Smooth muscle cell (in vitro differentiated cells): ENCODE results near the gene SYPL1. TPM values are rescaled to one million over a fixed set of nuclear protein-coding genes. Genes with fewer than 3 reads are reported as not detected.
A peak's percentile ranks its signal among the peaks of the same experiment; 100 is the strongest.
"Not testable (repeated sequence)": the region's sequence is repeated elsewhere in the genome, so short reads cannot be mapped to it uniquely, and the experiment has no call there.

Experiments
- DNase-seq: peaks from one replicate; lab custom pipeline; 2025; ENCODE audit not compliant: unreplicated experiment; lab: John Stamatoyannopoulos, UW
- H2AFZ ChIP-seq: fragments of 200-600 bp; sonication (generic); 2 replicates; pipeline ENCODE4 v1.6.0; 2016; ENCODE audit warnings: antibody characterized with exemption, low read depth, mild to moderate bottlenecking
- H3F3A ChIP-seq: fragments of 200-600 bp; sonication (generic); 2 replicates; pipeline ENCODE4 v1.6.0; 2017; ENCODE audit warnings: antibody characterized with exemption, low read depth
- H3K27ac ChIP-seq: fragments of 200-600 bp; sonication (generic); 2 replicates; pipeline ENCODE4 v1.5.1; 2016; ENCODE audit warnings: low read depth, mild to moderate bottlenecking
- H3K27me3 ChIP-seq: fragments of 200-600 bp; sonication (generic); 2 replicates; pipeline ENCODE4 v1.6.1; 2016; ENCODE audit warnings: low read depth, mild to moderate bottlenecking
- H3K36me3 ChIP-seq: fragments of 200-600 bp; sonication (generic); 2 replicates; pipeline ENCODE4 v1.5.1; 2016; ENCODE audit warnings: low read depth
- H3K4me1 ChIP-seq: fragments of 200-600 bp; sonication (generic); 2 replicates; pipeline ENCODE4 v1.5.1; 2016; ENCODE audit warnings: low read depth
- H3K4me2 ChIP-seq: fragments of 200-600 bp; sonication (generic); 2 replicates; pipeline ENCODE4 v1.6.0; 2016; ENCODE audit warnings: mild to moderate bottlenecking
- H3K4me3 ChIP-seq: fragments of 200-600 bp; sonication (generic); 2 replicates; pipeline ENCODE4 v1.5.1; 2016; ENCODE audit warnings: mild to moderate bottlenecking
- H3K79me2 ChIP-seq: fragments of 200-600 bp; sonication (generic); 2 replicates; pipeline ENCODE4 v1.6.0; 2016; ENCODE audit warnings: low read depth, mild to moderate bottlenecking
- H3K9ac ChIP-seq: fragments of 200-600 bp; sonication (generic); 2 replicates; pipeline ENCODE4 v1.6.0; 2016; ENCODE audit warnings: low read depth
- H3K9me3 ChIP-seq: fragments of 200-600 bp; sonication (generic); replicated peaks from 2 replicates; pipeline ENCODE4 v1.5.1; 2016; ENCODE audit warnings: low read depth
- H4K20me1 ChIP-seq: fragments of 200-600 bp; sonication (generic); 2 replicates; pipeline ENCODE4 v1.6.0; 2016; ENCODE audit warnings: low read depth
- CTCF ChIP-seq: fragments of 200-600 bp; sonication (generic); IDR thresholded peaks from 2 replicates; pipeline ENCODE4 v1.5.1; 2017; ENCODE audit warnings: borderline replicate concordance, mild to moderate bottlenecking, antibody characterized with exemption; ENCODE audit not compliant: insufficient read depth, poor library complexity, severe bottlenecking
- WGBS: methylation state at CpG from one replicate; pipeline ENCODE4 v1.1.7; 2016; ENCODE audit warnings: low lambda C conversion rate; 5-methylcytosine and 5-hydroxymethylcytosine counted together
- polyA plus RNA-seq: library from polyadenylated mRNA; unstranded; fragments of >200 nt; fragmentation: Nextera tagmentation; extraction: Ambion mirVana; gene quantifications from 2 replicates; pipeline ENCODE4 v1.2.1, GENCODE V29; 2016
- total RNA-seq: library from RNA; depleted of rRNA; stranded (reverse); fragments of >200 nt; gene quantifications from 2 replicates; pipeline ENCODE4 v1.2.3, GENCODE V29; 2014

The SYPL1 gene
- total and polyA plus RNA-seq, 2 experiments from 2014 or later: 75.2 to 107 TPM

- DNase-seq: no peak
- Histone ChIP-seq H3K79me2 (no peaks in the 10 kb centered on the region), H3K36me3 (no peaks in the 10 kb centered on the region), H3K4me1 (peaks cover 9% of the 10 kb centered on the region), H3K27me3 (no peaks in the 10 kb centered on the region), H4K20me1 (no peaks in the 10 kb centered on the region), H3K9ac (no peak overlapping the region), H2AFZ (no peak overlapping the region), H3K27ac (peak overlapping the region; percentile 15), H3F3A (no peaks in the 10 kb centered on the region), H3K4me3 (no peak overlapping the region), H3K9me3 (no peaks in the 10 kb centered on the region), H3K4me2 (no peak overlapping the region)
- TF ChIP-seq CTCF: no peak
- WGBS: 73% methylated on average over 6 of the region's 6 CpGs
These were observed 26.7 kb upstream of the SYPL1 start for GRCh38 chr7:106138776-106139175.

GRCh38 chr7:106138181-106138580 lies 26.1 kb upstream of the SYPL1 start:
- H2AFZ ChIP-seq, H3K27me3 ChIP-seq, H3K4me2 ChIP-seq, H3K27ac ChIP-seq, H3K4me3 ChIP-seq, H3K4me1 ChIP-seq, H3F3A ChIP-seq, H3K79me2 ChIP-seq, H3K36me3 ChIP-seq, H3K9ac ChIP-seq, H3K9me3 ChIP-seq, DNase-seq, H4K20me1 ChIP-seq: not testable (repeated sequence)

- Histone ChIP-seq H4K20me1 (no peaks in the 10 kb centered on the region), H3K79me2 (no peaks in the 10 kb centered on the region), H3K27me3 (no peaks in the 10 kb centered on the region), H3K9me3 (no peaks in the 10 kb centered on the region), H3K36me3 (no peaks in the 10 kb centered on the region), H3K4me2 (no peak overlapping the region), H3F3A (no peaks in the 10 kb centered on the region), H3K4me3 (no peak overlapping the region), H3K27ac (no peak overlapping the region), H3K9ac (no peak overlapping the region), H3K4me1 (peaks cover 4% of the 10 kb centered on the region), H2AFZ (no peak overlapping the region)
- DNase-seq: no peak
- 92% methylated on average over 3 of the region's 3 CpGs for WGBS
- TF ChIP-seq CTCF: no peak
These were observed 22.1 kb upstream of the SYPL1 start for GRCh38 chr7:106134241-106134640.

- no peaks in the 10 kb centered on the region for H3K27me3 ChIP-seq
- H3F3A ChIP-seq: no peaks in the 10 kb centered on the region
- no peak for DNase-seq
- no peak overlapping the region for H2AFZ ChIP-seq
- H3K36me3 ChIP-seq: no peaks in the 10 kb centered on the region
- H3K79me2 ChIP-seq: no peaks in the 10 kb centered on the region
- H3K9ac ChIP-seq: no peak overlapping the region
- H3K4me1 ChIP-seq: no peaks in the 10 kb centered on the region
- H3K27ac ChIP-seq: no peak overlapping the region
- no peak overlapping the region for H3K4me3 ChIP-seq
- no peaks in the 10 kb centered on the region for H4K20me1 ChIP-seq
- no peak for TF ChIP-seq CTCF
- H3K9me3 ChIP-seq: no peaks in the 10 kb centered on the region
- H3K4me2 ChIP-seq: no peak overlapping the region
- 88% methylated on average over 3 of the region's 3 CpGs for WGBS
These were observed 17.2 kb upstream of the SYPL1 start for GRCh38 chr7:106129291-106129690.
